ENCODE data around the gene CHCHD10. TPM values are rescaled to one million over a fixed set of nuclear protein-coding genes. Genes with fewer than 3 reads are reported as not detected.

The CHCHD10 gene
- total RNA-seq, 6 donors from 2014 or later = 9.1 to 130 (median 39.0) TPM

DNA sequence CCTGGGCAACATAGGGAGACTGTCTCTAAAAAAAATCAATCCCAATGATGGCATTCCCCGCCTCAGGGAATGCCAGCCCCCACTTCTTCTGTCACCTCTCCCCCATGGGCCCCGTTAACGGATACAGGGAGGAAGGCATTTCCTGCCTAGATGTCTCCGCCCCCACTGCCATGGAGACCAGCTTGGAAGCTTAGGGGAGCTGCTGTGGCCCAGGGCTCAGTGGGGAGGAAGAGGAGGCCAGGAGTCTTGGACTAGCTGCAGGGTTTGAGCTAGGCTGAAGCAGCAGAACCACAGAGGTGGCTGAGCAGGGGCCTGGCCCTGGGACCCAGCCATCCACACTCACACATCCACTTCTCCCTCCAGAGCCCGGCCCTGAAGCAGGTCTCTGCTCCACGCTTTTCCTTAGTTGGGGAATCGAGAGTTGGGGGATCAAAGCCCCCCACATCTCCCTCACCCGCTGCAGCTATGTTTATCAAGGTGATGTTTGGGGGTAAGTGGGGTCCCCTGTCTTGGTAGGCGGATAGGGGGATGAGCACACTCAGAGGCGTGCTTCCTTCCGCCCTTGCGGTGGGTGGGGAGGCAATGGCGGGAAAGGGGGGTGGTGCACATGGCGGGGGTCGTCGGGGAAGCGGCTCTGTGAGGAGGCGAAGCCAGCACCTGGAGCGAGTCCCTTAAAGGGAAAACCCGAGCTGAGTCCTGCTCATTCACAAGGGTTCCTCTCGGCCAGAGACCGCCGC lies 4.8 kb downstream of the CHCHD10 start, which contains the start of gene C22orf15:
Gene C22orf15 (plus strand): TSS at position 149 of the 737 bp plus-strand sequence. CDS start 317 bp downstream, at position 466.
- H3K4me3 ChIP-seq = peak within 1 kb of the TSS in 3 of 4 donors; percentile 20 to 37 (median 35)

DNA sequence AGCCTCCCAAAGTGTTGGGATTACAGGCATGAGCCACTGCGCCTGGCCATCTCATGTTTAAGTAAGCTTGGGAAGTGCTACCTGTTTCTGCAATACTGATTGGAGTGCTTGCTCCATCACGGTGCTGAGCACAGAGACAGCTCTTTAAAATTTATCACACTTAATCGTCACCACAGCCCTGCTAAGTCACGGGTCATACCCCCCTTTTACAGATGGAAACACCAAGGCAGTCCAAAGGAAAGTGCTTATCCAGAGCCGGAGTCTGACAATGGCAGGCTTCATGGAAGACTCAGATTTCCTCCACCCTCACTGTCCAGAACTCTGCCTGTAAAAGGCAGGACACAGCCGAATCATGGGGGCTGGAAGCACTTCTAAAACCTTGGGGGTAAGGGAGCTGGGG lies 7.7 kb downstream of the CHCHD10 start:
- TF ChIP-seq POLR2AphosphoS5 (IDR thresholded peaks at IDR 0.05) = no peak
- TF ChIP-seq EP300 (IDR thresholded peaks at IDR 0.05) = no peak
- TF ChIP-seq, protein P1, sequence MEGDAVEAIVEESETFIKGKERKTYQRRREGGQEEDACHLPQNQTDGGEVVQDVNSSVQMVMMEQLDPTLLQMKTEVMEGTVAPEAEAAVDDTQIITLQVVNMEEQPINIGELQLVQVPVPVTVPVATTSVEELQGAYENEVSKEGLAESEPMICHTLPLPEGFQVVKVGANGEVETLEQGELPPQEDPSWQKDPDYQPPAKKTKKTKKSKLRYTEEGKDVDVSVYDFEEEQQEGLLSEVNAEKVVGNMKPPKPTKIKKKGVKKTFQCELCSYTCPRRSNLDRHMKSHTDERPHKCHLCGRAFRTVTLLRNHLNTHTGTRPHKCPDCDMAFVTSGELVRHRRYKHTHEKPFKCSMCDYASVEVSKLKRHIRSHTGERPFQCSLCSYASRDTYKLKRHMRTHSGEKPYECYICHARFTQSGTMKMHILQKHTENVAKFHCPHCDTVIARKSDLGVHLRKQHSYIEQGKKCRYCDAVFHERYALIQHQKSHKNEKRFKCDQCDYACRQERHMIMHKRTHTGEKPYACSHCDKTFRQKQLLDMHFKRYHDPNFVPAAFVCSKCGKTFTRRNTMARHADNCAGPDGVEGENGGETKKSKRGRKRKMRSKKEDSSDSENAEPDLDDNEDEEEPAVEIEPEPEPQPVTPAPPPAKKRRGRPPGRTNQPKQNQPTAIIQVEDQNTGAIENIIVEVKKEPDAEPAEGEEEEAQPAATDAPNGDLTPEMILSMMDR (IDR thresholded peaks at IDR 0.05) = no peak
- no peak for TF ChIP-seq POLR2A (IDR thresholded peaks at IDR 0.05)
- Histone ChIP-seq H3K27ac (no peak overlapping the region), H3K4me3 (no peak overlapping the region), H3K36me3 (no peaks in the 10 kb centered on the region), H3K9me3 (no peaks in the 10 kb centered on the region), H3K27me3 (no peaks in the 10 kb centered on the region), H3K4me1 (peaks cover 13 to 18% (median 17%) of the 10 kb centered on the region in 4 donors)
- WGBS, 2 donors = 82 to 84% methylated on average over 6 of the region's 6 CpGs
- no peak for DNase-seq
- ATAC-seq (ENCODE audit: low FRiP score in 2 of 2) = no peak

More for the DNA sequence above, 4.8 kb downstream of the CHCHD10 start, which contains the start of gene C22orf15:
- no peak for ATAC-seq (ENCODE audit: low FRiP score in 2 of 2)
- TF ChIP-seq, protein P1 (IDR thresholded peaks at IDR 0.05) = no peak
- no peak for TF ChIP-seq EP300 (IDR thresholded peaks at IDR 0.05)
- TF ChIP-seq POLR2A (IDR thresholded peaks at IDR 0.05) = no peak
- no peak for TF ChIP-seq POLR2AphosphoS5 (IDR thresholded peaks at IDR 0.05)
- 37% methylated on average over 19 to 23 of the region's 23 CpGs for WGBS, 2 donors
- Histone ChIP-seq H3K27ac (peak within 1 kb of the TSS in 1 of 4 donors; percentile 16), H3K27me3 (no peaks in the 10 kb centered on the region), H3K9me3 (no peaks in the 10 kb centered on the region), H3K36me3 (no peaks in the 10 kb centered on the region), H3K4me1 (peaks cover 13 to 30% (median 27%) of the 10 kb centered on the region in 4 donors)
- DNase-seq = no peak

DNA sequence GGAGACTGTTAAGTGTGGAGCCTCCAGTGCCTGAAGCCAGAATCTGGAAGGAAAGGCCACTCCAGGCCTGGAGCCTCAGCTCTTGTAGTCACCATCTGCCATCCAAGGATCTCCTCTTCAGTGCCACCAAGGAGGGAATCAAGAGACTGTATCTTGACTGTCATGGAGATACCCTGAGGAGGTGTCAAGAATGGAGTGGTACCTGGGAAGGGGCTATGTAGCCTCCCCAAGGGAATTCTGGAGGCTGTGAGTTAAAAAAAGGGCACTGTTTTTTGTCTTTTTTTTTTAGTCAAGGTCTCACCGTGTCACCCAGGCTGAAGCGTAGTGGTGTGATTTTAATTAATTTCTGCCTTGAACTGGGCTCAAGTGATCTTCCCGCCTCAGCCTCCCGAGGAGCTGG lies 8.2 kb downstream of the CHCHD10 start:
- peaks cover 13 to 18% (median 17%) of the 10 kb centered on the region in 4 donors for H3K4me1 ChIP-seq
- H3K27ac ChIP-seq = no peak overlapping the region
- 93 to 98% methylated on average over 4 of the region's 4 CpGs for WGBS, 2 donors
- H3K4me3 ChIP-seq = no peak overlapping the region
- TF ChIP-seq, protein P1 (IDR thresholded peaks at IDR 0.05) = no peak
- no peak for TF ChIP-seq POLR2AphosphoS5 (IDR thresholded peaks at IDR 0.05)
- TF ChIP-seq EP300 (IDR thresholded peaks at IDR 0.05) = no peak
- TF ChIP-seq POLR2A (IDR thresholded peaks at IDR 0.05) = no peak
- H3K9me3 ChIP-seq = no peaks in the 10 kb centered on the region
- ATAC-seq (ENCODE audit: low FRiP score in 2 of 2) = no peak
- no peaks in the 10 kb centered on the region for H3K36me3 ChIP-seq
- no peak for DNase-seq
- no peaks in the 10 kb centered on the region for H3K27me3 ChIP-seq

DNA sequence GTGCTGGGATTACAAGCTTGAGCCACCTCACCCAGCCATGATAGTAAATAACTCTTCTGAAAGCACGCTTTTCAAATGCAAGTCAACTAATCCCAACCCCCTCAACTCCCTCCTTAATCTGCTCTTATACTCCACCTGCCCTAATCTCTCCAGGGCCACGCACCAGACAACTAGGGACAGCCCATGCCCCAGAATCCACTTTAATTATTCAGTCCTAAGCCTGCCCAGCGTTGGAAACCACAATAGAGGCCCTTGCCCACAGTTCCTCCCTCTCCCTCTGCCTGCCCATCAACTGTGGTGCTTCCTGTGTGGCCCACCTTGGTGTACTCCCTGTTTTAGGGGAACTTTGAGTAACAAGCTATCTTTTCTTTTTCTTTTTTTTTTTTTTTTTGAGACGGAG lies 10.9 kb downstream of the CHCHD10 start:
- Histone ChIP-seq H3K36me3 (no peaks in the 10 kb centered on the region), H3K9me3 (no peaks in the 10 kb centered on the region), H3K27ac (no peak overlapping the region), H3K27me3 (no peaks in the 10 kb centered on the region), H3K4me1 (peaks cover 0 to under 1% (median 0%) of the 10 kb centered on the region in 4 donors), H3K4me3 (no peak overlapping the region)
- TF ChIP-seq POLR2AphosphoS5 (IDR thresholded peaks at IDR 0.05) = no peak
- no peak for TF ChIP-seq EP300 (IDR thresholded peaks at IDR 0.05)
- TF ChIP-seq, protein P1 (IDR thresholded peaks at IDR 0.05) = no peak
- TF ChIP-seq POLR2A (IDR thresholded peaks at IDR 0.05) = no peak
- 53 to 66% methylated on average over 4 of the region's 4 CpGs for WGBS, 2 donors
- ATAC-seq (ENCODE audit: low FRiP score in 2 of 2) (no peak), DNase-seq (no peak)

All from upper lobe of left lung (tissue), 6 donors.